Parathyroid adenoma (tissue), 2 donors: ENCODE data around the gene CLSTN2.
A peak's percentile ranks its signal among the peaks of the same experiment; 100 is the strongest.

ENCODE experiments used
- H2AFZ ChIP-seq: fragments of 300-600 bp; sonication (generic); one replicate; pipeline ENCODE4 v1.7.0; 2017; ENCODE audit warnings: antibody characterized with exemption, mild to moderate bottlenecking
- H3K27ac ChIP-seq: fragments of 300-600 bp; sonication (generic); one replicate; pipeline ENCODE4 v1.7.0; 2017
- H3K27me3 ChIP-seq: fragments of 300-600 bp; sonication (generic); one replicate; pipeline ENCODE4 v1.7.0; 2017; ENCODE audit warnings: low read length; ENCODE audit not compliant: control insufficient read depth, insufficient read depth
- H3K36me3 ChIP-seq: fragments of 300-600 bp; sonication (generic); one replicate; pipeline ENCODE4 v1.7.0; 2017; ENCODE audit warnings: low read length; ENCODE audit not compliant: control insufficient read depth, insufficient read depth
- H3K4me1 ChIP-seq: fragments of 300-600 bp; sonication (generic); one replicate; pipeline ENCODE4 v1.7.0; 2017; ENCODE audit warnings: control low read depth
- H3K4me2 ChIP-seq: fragments of 300-600 bp; sonication (generic); one replicate; pipeline ENCODE4 v1.7.0; 2017; ENCODE audit warnings: low read length
- H3K4me3 ChIP-seq: fragments of 300-600 bp; sonication (generic); one replicate; pipeline ENCODE4 v1.7.0; 2017; ENCODE audit warnings: low read depth, low read length
- H3K79me2 ChIP-seq: fragments of 300-600 bp; sonication (generic); one replicate; pipeline ENCODE4 v1.7.0; 2017; ENCODE audit warnings: control low read depth
- H3K9ac ChIP-seq: fragments of 300-600 bp; sonication (generic); one replicate; pipeline ENCODE4 v1.7.0; 2017; ENCODE audit warnings: mild to moderate bottlenecking
- H3K9me3 ChIP-seq: fragments of 300-600 bp; sonication (generic); one replicate; pipeline ENCODE4 v1.7.0; 2017; ENCODE audit warnings: low read length; ENCODE audit not compliant: control insufficient read depth
- CTCF ChIP-seq: fragments of 300-600 bp; sonication (generic); IDR thresholded peaks from one replicate; pipeline ENCODE4 v1.7.0; 2017; ENCODE audit warnings: antibody characterized with exemption, mild to moderate bottlenecking
- donor health status: primary hyperparathyroidism.

CLSTN2 gene

GRCh38 chr3:140122183-140122582, 187.2 kb downstream of the CLSTN2 start:
- no peak overlapping the region for H3K9ac ChIP-seq

DNA sequence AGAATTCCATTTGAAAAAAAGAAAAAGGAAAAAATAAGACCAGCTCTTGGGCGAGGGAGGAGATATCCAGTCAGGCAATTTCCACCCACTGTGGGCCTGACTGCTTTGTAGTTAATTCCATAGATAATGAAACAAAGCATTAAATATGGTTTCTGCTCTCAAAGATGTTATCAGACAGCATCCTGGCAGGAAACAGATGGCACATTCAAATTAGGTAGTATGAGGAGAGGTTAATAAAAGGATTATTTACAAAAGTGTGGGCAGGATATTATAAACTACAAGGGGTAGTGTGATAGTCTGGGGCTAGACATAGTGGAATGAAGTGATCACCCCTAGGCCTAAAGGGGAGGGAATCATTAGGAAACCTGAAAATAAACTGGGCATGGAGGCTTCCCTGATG, 193.2 kb downstream of the CLSTN2 start:
- no peaks in the 10 kb centered on the region for H3K9me3 ChIP-seq
- H3K36me3 ChIP-seq, result no peaks in the 10 kb centered on the region
- no peak overlapping the region for H3K9ac ChIP-seq
- H3K4me3 ChIP-seq, result no peak overlapping the region
- no peaks in the 10 kb centered on the region for H3K27me3 ChIP-seq
- no peak overlapping the region for H3K4me2 ChIP-seq
- H3K79me2 ChIP-seq, result no peaks in the 10 kb centered on the region
- TF ChIP-seq CTCF, result no peak
- no peak overlapping the region for H3K27ac ChIP-seq
- H3K4me1 ChIP-seq, result no peaks in the 10 kb centered on the region
- H2AFZ ChIP-seq, result no peak overlapping the region

More at GRCh38 chr3:140122183-140122582, 187.2 kb downstream of the CLSTN2 start:
- H3K79me2 ChIP-seq, result no peaks in the 10 kb centered on the region
- no peak overlapping the region for H3K4me2 ChIP-seq
- no peaks in the 10 kb centered on the region for H3K4me1 ChIP-seq
- no peaks in the 10 kb centered on the region for H3K36me3 ChIP-seq
- H2AFZ ChIP-seq, result no peak overlapping the region
- no peaks in the 10 kb centered on the region for H3K27me3 ChIP-seq
- no peak for TF ChIP-seq CTCF
- no peak overlapping the region for H3K4me3 ChIP-seq
- no peaks in the 10 kb centered on the region for H3K9me3 ChIP-seq
- no peak overlapping the region for H3K27ac ChIP-seq

DNA sequence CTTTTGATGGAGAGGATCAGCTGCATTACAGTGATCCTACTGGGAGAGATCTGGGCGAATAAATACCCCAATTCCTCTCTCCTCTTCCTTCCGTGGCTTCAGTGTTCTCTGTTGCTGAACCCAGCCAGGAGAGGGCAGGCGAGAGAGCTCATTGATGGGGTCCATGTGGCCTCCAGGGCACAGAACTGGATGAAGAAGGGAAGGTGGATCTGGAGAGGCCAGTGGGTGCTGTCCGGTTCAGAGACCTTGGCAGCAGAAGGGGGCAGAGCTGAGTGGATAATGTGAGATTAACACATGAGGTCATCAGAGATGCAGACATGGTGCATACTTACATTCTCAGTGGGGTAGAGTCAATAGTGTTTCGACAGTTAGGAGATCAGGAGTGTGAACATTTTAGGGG, 193.6 kb downstream of the CLSTN2 start:
- no peak overlapping the region for H3K9ac ChIP-seq
- H2AFZ ChIP-seq, result no peak overlapping the region
- H3K4me2 ChIP-seq, result no peak overlapping the region
- H3K79me2 ChIP-seq, result no peaks in the 10 kb centered on the region
- no peak overlapping the region for H3K4me3 ChIP-seq
- H3K4me1 ChIP-seq, result no peaks in the 10 kb centered on the region
- H3K9me3 ChIP-seq, result no peaks in the 10 kb centered on the region
- TF ChIP-seq CTCF, result peak; percentile 18
- H3K27ac ChIP-seq, result no peak overlapping the region
- H3K36me3 ChIP-seq, result no peaks in the 10 kb centered on the region
- no peaks in the 10 kb centered on the region for H3K27me3 ChIP-seq

- H3K4me3 ChIP-seq, result no peak overlapping the region
- no peaks in the 10 kb centered on the region for H3K27me3 ChIP-seq
- no peaks in the 10 kb centered on the region for H3K79me2 ChIP-seq
- no peak overlapping the region for H2AFZ ChIP-seq
- no peaks in the 10 kb centered on the region for H3K9me3 ChIP-seq
- H3K9ac ChIP-seq, result no peak overlapping the region
- no peak overlapping the region for H3K27ac ChIP-seq
- no peaks in the 10 kb centered on the region for H3K36me3 ChIP-seq
- TF ChIP-seq CTCF, result no peak
- H3K4me1 ChIP-seq, result no peaks in the 10 kb centered on the region
- no peak overlapping the region for H3K4me2 ChIP-seq
Measured at GRCh38 chr3:140129768-140130284, 194.8 kb downstream of the CLSTN2 start.

- H3K79me2 ChIP-seq, result no peaks in the 10 kb centered on the region
- H3K4me3 ChIP-seq, result no peak overlapping the region
- H3K36me3 ChIP-seq, result no peaks in the 10 kb centered on the region
- H3K4me2 ChIP-seq, result no peak overlapping the region
- H3K27me3 ChIP-seq, result no peaks in the 10 kb centered on the region
- H3K27ac ChIP-seq, result no peak overlapping the region
- no peak overlapping the region for H2AFZ ChIP-seq
- H3K9ac ChIP-seq, result no peak overlapping the region
- H3K9me3 ChIP-seq, result no peaks in the 10 kb centered on the region
- no peaks in the 10 kb centered on the region for H3K4me1 ChIP-seq
- no peak for TF ChIP-seq CTCF
Measured at GRCh38 chr3:140131895-140132294, 196.9 kb downstream of the CLSTN2 start.
